Panc1 (cell line): ENCODE results near the gene IPO11. TPM values are rescaled to one million over a fixed set of nuclear protein-coding genes. Genes with fewer than 3 reads are reported as not detected.

Experiments
- ATAC-seq: fragments of 200-7000 bp; cut with Tn5 transposase; 2 replicates; pipeline ENCODE4 v1.9.1; 2020; ENCODE audit warnings: mild to moderate bottlenecking, moderate library complexity
- BruUV-seq: library from RNA; stranded (reverse); fragments of 400-500 nt; replicated peaks from 2 replicates; lab custom pipeline; 2021; lab: Mats Ljungman, UMichigan
- CTCF ChIA-PET: fragments of 300-600 bp; sonication (Branson Sonifier 250); formaldehyde crosslinking; loops from one replicate; lab custom pipeline; 2022; ENCODE audit warnings: antibody characterized with exemption; lab: Charles Lee
- POLR2A ChIA-PET: fragments of 300-600 bp; sonication (Branson Sonifier 250); formaldehyde crosslinking; loops from one replicate; lab custom pipeline; 2022; ENCODE audit warnings: antibody characterized with exemption; lab: Charles Lee
- DNase-seq: peaks from one replicate; pipeline ENCODE4 v3.0.0-alpha.2; 2010; ENCODE audit warnings: low read depth, low spot score
- H3K27ac ChIP-seq: 2 replicates; pipeline ENCODE4 v1.5.1; 2011; ENCODE audit warnings: mild to moderate bottlenecking, low read length, inconsistent platforms
- H3K27me3 ChIP-seq: fragments of 200-500 bp; sonication (Bioruptor generic); 2 replicates; pipeline ENCODE4 v1.6.0; 2014; ENCODE audit warnings: low read length, inconsistent platforms; ENCODE audit not compliant: control insufficient read depth, insufficient read depth
- H3K36me3 ChIP-seq: fragments of 200-500 bp; sonication (Bioruptor generic); 2 replicates; pipeline ENCODE4 v1.5.1; 2014; ENCODE audit warnings: inconsistent platforms, mild to moderate bottlenecking, low read length, moderate library complexity; ENCODE audit not compliant: control insufficient read depth, insufficient read depth
- H3K4me1 ChIP-seq: 2 replicates; pipeline ENCODE4 v1.5.1; 2011; ENCODE audit warnings: inconsistent platforms, mild to moderate bottlenecking, low read length, moderate library complexity; ENCODE audit not compliant: control insufficient read depth, insufficient read depth
- H3K4me3 ChIP-seq, 2 experiments: 2 replicates each; pipeline ENCODE4 v1.5.1; 2011 to 2012; ENCODE audit warnings: low read depth in 2 of 2, low read length in 2 of 2, mild to moderate bottlenecking in 2 of 2, inconsistent platforms in 1 of 2, moderate library complexity in 1 of 2
- H3K9me3 ChIP-seq: fragments of 200-500 bp; sonication (Bioruptor generic); 2 replicates; pipeline ENCODE4 v1.5.1; 2014; ENCODE audit warnings: low read depth, mild to moderate bottlenecking, inconsistent platforms, low read length, moderate library complexity; ENCODE audit not compliant: control insufficient read depth, insufficient read depth
- POLR2AphosphoS5 ChIP-seq: IDR thresholded peaks from 2 replicates; pipeline ENCODE4 v1.6.1; 2012; ENCODE audit warnings: mild to moderate bottlenecking, low read depth, low read length, moderate library complexity
- REST ChIP-seq, 2 experiments: IDR thresholded peaks; 2 replicates each; pipeline ENCODE4 v1.6.1; 2011 to 2012; ENCODE audit warnings: low read depth in 2 of 2, control low read depth in 1 of 2, low read length in 1 of 2, mild to moderate bottlenecking in 1 of 2, moderate library complexity in 1 of 2; ENCODE audit not compliant: insufficient read depth in 1 of 2
- SIN3A ChIP-seq: IDR thresholded peaks from 2 replicates; pipeline ENCODE4 v1.6.1; 2012; ENCODE audit warnings: low read depth, mild to moderate bottlenecking, low read length, moderate library complexity, borderline replicate concordance; ENCODE audit not compliant: insufficient read depth
- TCF7L2 ChIP-seq: IDR thresholded peaks from 2 replicates; pipeline ENCODE4 v1.6.1; 2011; ENCODE audit warnings: mild to moderate bottlenecking, low read depth, low read length, inconsistent platforms
- in situ Hi-C: cut with HindIII; loops from 2 replicates; pipeline ENCODE4 v1.10.0; 2016; ENCODE audit warnings: low sequenced_read_pairs, low pct_unique_long_range_greater_than_20kb
- intact Hi-C: fragments of 100-400 bp; cut with micrococcal nuclease; formaldehyde crosslinking; loops from one replicate; pipeline ENCODE4 v1.10.0; 2022; ENCODE audit not compliant: unreplicated experiment
- total RNA-seq: library from RNA; stranded (reverse); gene quantifications from one replicate; pipeline ENCODE4 v1.2.1, GENCODE V29; 2021; ENCODE audit not compliant: unreplicated experiment
- TF ChIP-seq, protein P1 (sequence below): fragments of 450-650 bp; IDR thresholded peaks from 2 replicates; pipeline ENCODE4 v1.5.1; 2017; ENCODE audit warnings: mild to moderate bottlenecking

The IPO11 gene
- total RNA-seq, 1 experiment from 2014 or later, result 39.8 TPM

GRCh38 chr5:62448528-62448927, 36.0 kb downstream of the IPO11 start:
- Histone ChIP-seq H3K36me3 (0 out of 2 replicates have a peak, but pooled peaks cover 8% of the 10 kb centered on the region), H3K27me3 (no peaks in the 10 kb centered on the region), H3K4me3 (no peak overlapping the region), H3K4me1 (no peaks in the 10 kb centered on the region), H3K9me3 (no peaks in the 10 kb centered on the region), H3K27ac (no peak overlapping the region)
- no peak for DNase-seq
- in situ Hi-C loops (no loop called here), intact Hi-C loops (no loop called here)
- TF ChIP-seq POLR2AphosphoS5 (no peak), TCF7L2 (no peak), REST (IDR thresholded peaks at IDR 0.05; ENCODE audit: insufficient read depth in 1 of 2, low read depth in 2 of 2, low read length in 1 of 2) (no peak)
- TF ChIP-seq, protein P1, sequence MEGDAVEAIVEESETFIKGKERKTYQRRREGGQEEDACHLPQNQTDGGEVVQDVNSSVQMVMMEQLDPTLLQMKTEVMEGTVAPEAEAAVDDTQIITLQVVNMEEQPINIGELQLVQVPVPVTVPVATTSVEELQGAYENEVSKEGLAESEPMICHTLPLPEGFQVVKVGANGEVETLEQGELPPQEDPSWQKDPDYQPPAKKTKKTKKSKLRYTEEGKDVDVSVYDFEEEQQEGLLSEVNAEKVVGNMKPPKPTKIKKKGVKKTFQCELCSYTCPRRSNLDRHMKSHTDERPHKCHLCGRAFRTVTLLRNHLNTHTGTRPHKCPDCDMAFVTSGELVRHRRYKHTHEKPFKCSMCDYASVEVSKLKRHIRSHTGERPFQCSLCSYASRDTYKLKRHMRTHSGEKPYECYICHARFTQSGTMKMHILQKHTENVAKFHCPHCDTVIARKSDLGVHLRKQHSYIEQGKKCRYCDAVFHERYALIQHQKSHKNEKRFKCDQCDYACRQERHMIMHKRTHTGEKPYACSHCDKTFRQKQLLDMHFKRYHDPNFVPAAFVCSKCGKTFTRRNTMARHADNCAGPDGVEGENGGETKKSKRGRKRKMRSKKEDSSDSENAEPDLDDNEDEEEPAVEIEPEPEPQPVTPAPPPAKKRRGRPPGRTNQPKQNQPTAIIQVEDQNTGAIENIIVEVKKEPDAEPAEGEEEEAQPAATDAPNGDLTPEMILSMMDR, result no peak
- ChIA-PET CTCF (no interaction called here), POLR2A (interaction anchor here (0.6 kb wide), 1 partner anchor 10 kb away, joined by 5 read pairs; no protein-coding TSS in a partner anchor)
- no peak for ATAC-seq
- no TSS peak for BruUV-seq

DNA sequence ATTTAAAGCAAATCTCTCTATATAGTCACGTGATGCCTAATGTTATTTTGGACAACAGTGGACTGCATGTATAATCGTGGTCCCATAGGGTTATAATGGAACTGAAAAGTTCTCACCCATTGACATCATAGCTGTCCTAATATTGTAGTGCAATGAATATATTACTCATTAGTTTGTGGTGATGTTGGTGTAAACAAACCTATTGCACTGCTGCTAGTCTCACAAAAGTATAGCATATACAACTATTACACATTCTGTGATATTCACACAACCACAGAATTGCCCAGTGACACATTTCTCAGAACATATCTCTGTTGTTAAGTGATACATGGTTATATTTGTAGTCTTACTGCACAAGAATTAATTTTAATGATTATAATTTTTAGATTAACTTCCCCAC, 37.7 kb downstream of the IPO11 start:
- intact Hi-C loops, result no loop called here
- H3K36me3 ChIP-seq, result 0 out of 2 replicates have a peak, but pooled peaks cover 8% of the 10 kb centered on the region
- no peak for DNase-seq
- in situ Hi-C loops, result no loop called here
- no peak overlapping the region for H3K4me3 ChIP-seq
- no peaks in the 10 kb centered on the region for H3K27me3 ChIP-seq
- H3K4me1 ChIP-seq, result no peaks in the 10 kb centered on the region
- ChIA-PET POLR2A (no interaction called here), CTCF (no interaction called here)
- no peaks in the 10 kb centered on the region for H3K9me3 ChIP-seq
- TF ChIP-seq POLR2AphosphoS5 (no peak), TCF7L2 (no peak), REST (IDR thresholded peaks at IDR 0.05; ENCODE audit: insufficient read depth in 1 of 2, low read depth in 2 of 2, low read length in 1 of 2) (no peak), SIN3A (no peak)
- TF ChIP-seq, protein P1, result no peak
- ATAC-seq, result no peak
- no peak overlapping the region for H3K27ac ChIP-seq
- no TSS peak for BruUV-seq
